Testis (tissue), 3 donors: Measurements from ENCODE around the gene ALKBH7. TPM values are rescaled to one million over a fixed set of nuclear protein-coding genes. Genes with fewer than 3 reads are reported as not detected.
A peak's percentile ranks its signal among the peaks of the same experiment; 100 is the strongest.
"Not testable (repeated sequence)": the region's sequence is repeated elsewhere in the genome, so short reads cannot be mapped to it uniquely, and the experiment has no call there.

Experiments
- DNase-seq: peaks from one replicate; pipeline ENCODE4 v3.0.0-alpha.2; 2019
- H3K27ac ChIP-seq, 2 donors: fragments of 200-600 bp; sonication (generic); one replicate each; pipeline ENCODE4 v1.5.1; 2019
- H3K27me3 ChIP-seq: fragments of 200-600 bp; sonication (generic); one replicate; pipeline ENCODE4 v1.5.1; 2019
- H3K36me3 ChIP-seq: fragments of 200-600 bp; sonication (generic); one replicate; pipeline ENCODE4 v1.5.1; 2017; ENCODE audit warnings: low read depth; ENCODE audit errors: missing control alignments
- H3K4me1 ChIP-seq: fragments of 200-600 bp; sonication (generic); one replicate; pipeline ENCODE4 v1.5.1; 2019
- H3K4me3 ChIP-seq, 2 donors: fragments of 200-600 bp; sonication (generic); one replicate each; pipeline ENCODE4 v1.5.1; 2017 to 2019
- H3K9me3 ChIP-seq: fragments of 200-600 bp; sonication (generic); one replicate; pipeline ENCODE4 v1.5.1; 2017
- CTCF ChIP-seq, 3 experiments: fragments of 450-650 bp in 2 of 3; fragments of 200-600 bp in 1 of 3; sonication (generic) in 1 of 3; IDR thresholded peaks; one replicate each; pipeline ENCODE4 v1.5.1; 2016 to 2019; ENCODE audit warnings: antibody characterized with exemption in 3 of 3, mild to moderate bottlenecking in 2 of 3, moderate library complexity in 1 of 3
- POLR2A ChIP-seq: fragments of 450-650 bp; IDR thresholded peaks from one replicate; pipeline ENCODE4 v1.6.1; 2017; ENCODE audit warnings: antibody characterized with exemption, mild to moderate bottlenecking, moderate library complexity
- WGBS, 2 donors: methylation state at CpG; one replicate each; pipeline ENCODE4 v1.1.5; 2018; 5-methylcytosine and 5-hydroxymethylcytosine counted together
- intact Hi-C: fragments of 100-400 bp; cut with DNase I; formaldehyde crosslinking; loops from one replicate; pipeline ENCODE4 v1.15.1; 2023; ENCODE audit warnings: low total_unique reads
- polyA plus RNA-seq: library from polyadenylated mRNA; stranded (reverse); fragments of 350-450 nt; fragmentation: Illumina TruSeq; extraction: RNeasy Lipid Tissue Mini Kit (QIAGEN cat#74804); gene quantifications from one replicate; pipeline ENCODE4 v1.2.3, GENCODE V29; 2014; ENCODE audit warnings: low read depth, low replicate concordance; ENCODE audit not compliant: insufficient read depth
- total RNA-seq, 2 donors: library from RNA; depleted of rRNA; stranded (reverse); fragments of >200 nt; gene quantifications; one replicate each; pipeline ENCODE4 v1.2.3, GENCODE V29; 2016

Gene ALKBH7
- total and polyA plus RNA-seq, 3 donors from 2014 or later = 243 to 608 (median 524) TPM

- Histone ChIP-seq H3K4me3 (no peak overlapping the region), H3K9me3 (no peaks in the 10 kb centered on the region), H3K36me3 (no peaks in the 10 kb centered on the region), H3K27me3 (no peaks in the 10 kb centered on the region), H3K27ac (no peak overlapping the region), H3K4me1 (peaks cover 9% of the 10 kb centered on the region)
- DNase-seq = no peak
- TF ChIP-seq POLR2A (no peak), CTCF (IDR thresholded peaks at IDR 0.05) (no peak)
- WGBS, 2 donors = 41 to 64% methylated on average over 8 to 9 of the region's 9 CpGs
- intact Hi-C loops = no loop called here
Measured at GRCh38 chr19:6358003-6358402, 14.6 kb upstream of the ALKBH7 start.

- Histone ChIP-seq H3K9me3 (no peaks in the 10 kb centered on the region), H3K4me1 (peaks cover 9% of the 10 kb centered on the region), H3K4me3 (no peak overlapping the region), H3K27me3 (no peaks in the 10 kb centered on the region), H3K27ac (no peak overlapping the region), H3K36me3 (no peaks in the 10 kb centered on the region)
- WGBS, 2 donors = 70 to 72% methylated on average over 5 of the region's 5 CpGs
- intact Hi-C loops = no loop called here
- DNase-seq = no peak
- TF ChIP-seq CTCF (IDR thresholded peaks at IDR 0.05) (no peak), POLR2A (no peak)
Measured at GRCh38 chr19:6359568-6360341, 12.8 kb upstream of the ALKBH7 start.

- DNase-seq = not testable (repeated sequence)
Measured at GRCh38 chr19:6360445-6360844, 12.1 kb upstream of the ALKBH7 start.

GRCh38 chr19:6360857-6361216 lies 11.8 kb upstream of the ALKBH7 start:
- WGBS, 2 donors = 84 to 91% methylated on average over 10 of the region's 10 CpGs
- H3K4me1 ChIP-seq, H3K27me3 ChIP-seq, H3K36me3 ChIP-seq, intact Hi-C loops, H3K9me3 ChIP-seq, DNase-seq: not testable (repeated sequence)
- Histone ChIP-seq H3K27ac (peak overlapping the region; percentile 89), H3K4me3 (peak overlapping the region; percentile 93)

More at GRCh38 chr19:6360445-6360844, 12.1 kb upstream of the ALKBH7 start:
- H3K27ac ChIP-seq, H3K4me1 ChIP-seq, H3K4me3 ChIP-seq, H3K36me3 ChIP-seq, intact Hi-C loops, H3K27me3 ChIP-seq, H3K9me3 ChIP-seq: not testable (repeated sequence)
- WGBS, 2 donors = 80 to 91% methylated on average over 12 of the region's 12 CpGs

- Histone ChIP-seq H3K9me3 (no peaks in the 10 kb centered on the region), H3K4me1 (peaks cover 9% of the 10 kb centered on the region), H3K27me3 (no peaks in the 10 kb centered on the region), H3K27ac (peak overlapping the region; percentile 89), H3K36me3 (no peaks in the 10 kb centered on the region), H3K4me3 (peak overlapping the region; percentile 93)
- no peak for DNase-seq
- WGBS, 2 donors = 1 to 2% methylated on average over 7 of the region's 7 CpGs
- intact Hi-C loops = no loop called here
- TF ChIP-seq CTCF (IDR thresholded peaks at IDR 0.05) (no peak), POLR2A (no peak)
Measured at GRCh38 chr19:6362027-6362350, 10.6 kb upstream of the ALKBH7 start.

GRCh38 chr19:6362351-6362801 lies 10.2 kb upstream of the ALKBH7 start:
- intact Hi-C loops = no loop called here
- H3K27me3 ChIP-seq = no peaks in the 10 kb centered on the region
- peak overlapping the region; percentile 89 for H3K27ac ChIP-seq
- no peaks in the 10 kb centered on the region for H3K9me3 ChIP-seq
- peaks cover 9% of the 10 kb centered on the region for H3K4me1 ChIP-seq
- H3K36me3 ChIP-seq = no peaks in the 10 kb centered on the region
- H3K4me3 ChIP-seq = peak overlapping the region; percentile 93
- WGBS, 2 donors = 15 to 25% methylated on average over 11 of the region's 11 CpGs
- DNase-seq = no peak
- TF ChIP-seq CTCF (IDR thresholded peaks at IDR 0.05) = no peak
